Neuronal stem cell (in vitro differentiated cells): ENCODE data around the gene NSMF.
A peak's percentile ranks its signal among the peaks of the same experiment; 100 is the strongest.

Experiments used
- DNase-seq: peaks from one replicate; pipeline ENCODE4 v3.0.0-alpha.2; 2013; ENCODE audit warnings: low spot score
- H2AFZ ChIP-seq: one replicate; pipeline ENCODE4 v1.6.1; 2013; ENCODE audit warnings: mild to moderate bottlenecking, low read length, inconsistent platforms
- H2AK5ac ChIP-seq: 2 replicates; pipeline ENCODE4 v1.6.1; 2013; ENCODE audit warnings: low read depth, mild to moderate bottlenecking, inconsistent platforms, low read length, moderate library complexity, mixed read lengths
- H2BK120ac ChIP-seq: 2 replicates; pipeline ENCODE4 v1.6.1; 2013; ENCODE audit warnings: low read depth, mild to moderate bottlenecking, inconsistent platforms, low read length, moderate library complexity, mixed read lengths
- H2BK12ac ChIP-seq: one replicate; pipeline ENCODE4 v1.6.1; 2013; ENCODE audit warnings: low read length, inconsistent platforms
- H2BK15ac ChIP-seq: 2 replicates; pipeline ENCODE4 v1.6.1; 2013; ENCODE audit warnings: mild to moderate bottlenecking, low read length, inconsistent platforms, mixed read lengths
- H2BK5ac ChIP-seq: one replicate; pipeline ENCODE4 v1.6.1; 2013; ENCODE audit warnings: inconsistent platforms, mild to moderate bottlenecking, low read length, moderate library complexity
- H3K14ac ChIP-seq: one replicate; pipeline ENCODE4 v1.6.1; 2013; ENCODE audit warnings: low read length, inconsistent platforms
- H3K18ac ChIP-seq: 2 replicates; pipeline ENCODE4 v1.6.1; 2013; ENCODE audit warnings: low read length, inconsistent platforms
- H3K23ac ChIP-seq: 2 replicates; pipeline ENCODE4 v1.6.1; 2013; ENCODE audit warnings: low read depth, mild to moderate bottlenecking, mixed read lengths, low read length, inconsistent platforms; ENCODE audit not compliant: poor library complexity
- H3K27ac ChIP-seq: replicated peaks from 3 replicates; pipeline ENCODE4 v1.5.1; 2013; ENCODE audit warnings: low read length, inconsistent platforms
- H3K27me3 ChIP-seq, 3 experiments: 2 replicates each; pipeline ENCODE4 v1.6.1; 2013; ENCODE audit warnings: low read length in 3 of 3, mild to moderate bottlenecking in 2 of 3, inconsistent platforms in 1 of 3, low read depth in 1 of 3, mixed read lengths in 1 of 3, moderate library complexity in 1 of 3; ENCODE audit not compliant: control insufficient read depth in 3 of 3, insufficient read depth in 3 of 3
- H3K36me3 ChIP-seq, 2 donors: replicated peaks in 1 of 2; 2 replicates each; pipeline ENCODE4 v1.6.1; 2013; ENCODE audit warnings: low read length in 2 of 2; ENCODE audit not compliant: control insufficient read depth in 2 of 2, insufficient read depth in 2 of 2
- H3K4ac ChIP-seq: 2 replicates; pipeline ENCODE4 v1.6.1; 2013; ENCODE audit warnings: inconsistent platforms, mild to moderate bottlenecking, low read length, moderate library complexity
- H3K4me1 ChIP-seq, 2 donors: 1 replicate in 1 of 2; 2 replicates in 1 of 2; pipeline ENCODE4 v1.6.1; 2013; ENCODE audit warnings: low read length in 2 of 2, low read depth in 1 of 2; ENCODE audit not compliant: control insufficient read depth in 2 of 2, insufficient read depth in 1 of 2
- H3K4me2 ChIP-seq: one replicate; pipeline ENCODE4 v1.6.1; 2013; ENCODE audit warnings: mild to moderate bottlenecking, low read length, inconsistent platforms; ENCODE audit not compliant: insufficient read depth, poor library complexity, severe bottlenecking
- H3K4me3 ChIP-seq, 2 donors: 2 replicates each; pipeline ENCODE4 v1.5.1; 2013; ENCODE audit warnings: low read length in 2 of 2, mild to moderate bottlenecking in 2 of 2, inconsistent platforms in 1 of 2, moderate library complexity in 1 of 2
- H3K79me1 ChIP-seq: one replicate; pipeline ENCODE4 v1.6.1; 2013; ENCODE audit warnings: low read depth, mild to moderate bottlenecking, inconsistent platforms, low read length, moderate library complexity
- H3K9ac ChIP-seq: one replicate; pipeline ENCODE4 v1.6.1; 2013; ENCODE audit warnings: mild to moderate bottlenecking, low read depth, low read length, inconsistent platforms; ENCODE audit not compliant: poor library complexity
- H3K9me3 ChIP-seq, 2 donors: replicated peaks in 1 of 2; 2 replicates each; pipeline versions ENCODE3 to v1.6.1; 2013; ENCODE audit warnings: low read length in 2 of 2, mild to moderate bottlenecking in 2 of 2, inconsistent platforms in 1 of 2, low read depth in 1 of 2, mixed read lengths in 1 of 2, moderate library complexity in 1 of 2; ENCODE audit not compliant: control insufficient read depth in 2 of 2, insufficient read depth in 1 of 2
- H4K8ac ChIP-seq: one replicate; pipeline ENCODE4 v1.6.1; 2013; ENCODE audit warnings: low read depth, mild to moderate bottlenecking, inconsistent platforms, low read length, moderate library complexity
- H4K91ac ChIP-seq: one replicate; pipeline ENCODE4 v1.6.1; 2013; ENCODE audit warnings: low read length, low read depth, mild to moderate bottlenecking, inconsistent platforms; ENCODE audit not compliant: poor library complexity
- WGBS, 2 donors: extraction: QIAGEN DNeasy Blood & Tissue Kit; methylation state at CpG; one replicate each; pipeline ENCODE4 v1.1.7; 2013; ENCODE audit warnings: missing lambda C conversion rate in 2 of 2, mixed read lengths in 1 of 2; ENCODE audit not compliant: insufficient read length in 2 of 2, insufficient replicate concordance in 1 of 2; ENCODE audit errors: extremely low coverage in 2 of 2; 5-methylcytosine and 5-hydroxymethylcytosine counted together

Gene NSMF

GRCh38 chr9:137449931-137450538, 9.1 kb downstream of the NSMF start:
- DNase-seq, result no peak
- no CpG with 5 or more reads among the region's 18 CpGs for WGBS, 2 donors
- Histone ChIP-seq H2AK5ac (no peak overlapping the region), H3K4me3 (no peak overlapping the region), H3K9ac (no peak overlapping the region), H2AFZ (no peak overlapping the region), H3K14ac (no peak overlapping the region), H3K27me3 (no peaks in the 10 kb centered on the region), H3K18ac (no peak overlapping the region), H4K8ac (no peak overlapping the region), H3K4ac (no peak overlapping the region), H3K79me1 (peaks cover 10% of the 10 kb centered on the region), H4K91ac (no peak overlapping the region), H3K4me2 (no peak overlapping the region), H2BK5ac (no peak overlapping the region), H2BK12ac (no peak overlapping the region), H3K23ac (no peak overlapping the region), H2BK120ac (no peak overlapping the region), H3K36me3 (peaks cover 15 to 42% of the 10 kb centered on the region in 2 donors), H3K9me3 (no peaks in the 10 kb centered on the region), H2BK15ac (no peak overlapping the region), H3K27ac (no peak overlapping the region), H3K4me1 (peaks cover 5 to 14% of the 10 kb centered on the region in 2 donors)

GRCh38 chr9:137449081-137449844, 9.9 kb downstream of the NSMF start:
- H3K4me2 ChIP-seq, result no peak overlapping the region
- H3K4me1 ChIP-seq, result peaks cover 5 to 7% of the 10 kb centered on the region in 2 donors
- H3K36me3 ChIP-seq, result peaks cover 15 to 35% of the 10 kb centered on the region in 2 donors
- no peak overlapping the region for H2BK12ac ChIP-seq
- no peak overlapping the region for H2BK5ac ChIP-seq
- H2BK120ac ChIP-seq, result no peak overlapping the region
- H4K91ac ChIP-seq, result no peak overlapping the region
- WGBS, 2 donors, result no CpG with 5 or more reads among the region's 36 CpGs
- no peak overlapping the region for H3K14ac ChIP-seq
- H2BK15ac ChIP-seq, result no peak overlapping the region
- DNase-seq, result no peak
- H3K9me3 ChIP-seq, result no peaks in the 10 kb centered on the region
- no peak overlapping the region for H3K4me3 ChIP-seq
- no peaks in the 10 kb centered on the region for H3K27me3 ChIP-seq
- H3K18ac ChIP-seq, result no peak overlapping the region
- H2AK5ac ChIP-seq, result no peak overlapping the region
- H2AFZ ChIP-seq, result no peak overlapping the region
- no peak overlapping the region for H3K4ac ChIP-seq
- no peak overlapping the region for H3K9ac ChIP-seq
- H3K27ac ChIP-seq, result no peak overlapping the region
- H4K8ac ChIP-seq, result no peak overlapping the region
- H3K79me1 ChIP-seq, result peaks cover 6% of the 10 kb centered on the region
- no peak overlapping the region for H3K23ac ChIP-seq

GRCh38 chr9:137448602-137448962, 10.6 kb downstream of the NSMF start:
- Histone ChIP-seq H3K36me3 (peaks cover 15 to 32% of the 10 kb centered on the region in 2 donors), H3K9ac (no peak overlapping the region), H3K18ac (no peak overlapping the region), H2BK12ac (no peak overlapping the region), H3K9me3 (no peaks in the 10 kb centered on the region), H4K8ac (no peak overlapping the region), H3K4ac (no peak overlapping the region), H2AFZ (no peak overlapping the region), H2AK5ac (no peak overlapping the region), H4K91ac (no peak overlapping the region), H2BK120ac (no peak overlapping the region), H2BK5ac (no peak overlapping the region), H3K79me1 (peaks cover 5% of the 10 kb centered on the region), H3K4me3 (no peak overlapping the region), H3K27me3 (no peaks in the 10 kb centered on the region), H3K4me1 (peaks cover 5 to 6% of the 10 kb centered on the region in 2 donors), H3K27ac (no peak overlapping the region), H3K23ac (no peak overlapping the region), H3K14ac (no peak overlapping the region), H2BK15ac (no peak overlapping the region), H3K4me2 (no peak overlapping the region)
- no CpG with 5 or more reads among the region's 16 CpGs for WGBS, 2 donors
- no peak for DNase-seq

- Histone ChIP-seq H3K4ac (no peak overlapping the region), H3K4me1 (peaks cover under 1 to 5% of the 10 kb centered on the region in 2 donors), H3K9me3 (no peaks in the 10 kb centered on the region), H3K4me2 (no peak overlapping the region), H2BK120ac (no peak overlapping the region), H3K79me1 (peaks cover 5% of the 10 kb centered on the region), H2AFZ (no peak overlapping the region), H4K91ac (no peak overlapping the region), H2BK12ac (peak overlapping the region; percentile 41), H3K36me3 (peaks cover 14 to 25% of the 10 kb centered on the region in 2 donors), H2BK15ac (no peak overlapping the region), H3K27me3 (no peaks in the 10 kb centered on the region), H3K4me3 (no peak overlapping the region), H3K27ac (no peak overlapping the region), H3K9ac (no peak overlapping the region), H3K18ac (no peak overlapping the region), H3K23ac (no peak overlapping the region), H4K8ac (no peak overlapping the region), H2BK5ac (peak overlapping the region; percentile 53), H3K14ac (no peak overlapping the region), H2AK5ac (no peak overlapping the region)
- WGBS, 2 donors, result no CpG with 5 or more reads among the region's 27 CpGs
- DNase-seq, result no peak
Measured at GRCh38 chr9:137447722-137448601, 11.2 kb downstream of the NSMF start.
